ENCODE results near the gene SLC6A18. TPM values are rescaled to one million over a fixed set of nuclear protein-coding genes. Genes with fewer than 3 reads are reported as not detected.
"Not testable (repeated sequence)": the region's sequence is repeated elsewhere in the genome, so short reads cannot be mapped to it uniquely, and the experiment has no call there.

SLC6A18 gene
- total and polyA plus RNA-seq, 5 donors from 2014 or later: not detected

GRCh38 chr5:1261643-1262042 is 36.5 kb downstream of the SLC6A18 start:
- H3K9me3 ChIP-seq (ENCODE audit: control insufficient read depth in 2 of 2, low read length in 2 of 2): no peaks in the 10 kb centered on the region
- H3K27ac Mint-ChIP-seq: no peak overlapping the region
- no peaks in the 10 kb centered on the region for H3K27me3 Mint-ChIP-seq
- ATAC-seq (ENCODE audit: low read depth in 2 of 2) (no peak), DNase-seq (no peak)
- H3K27ac ChIP-seq (ENCODE audit: insufficient read depth, low read length, poor library complexity, severe bottlenecking): no peak overlapping the region
- peaks cover 0 to 3% (median 0%) of the 10 kb centered on the region in 7 donors for H3K9me3 Mint-ChIP-seq
- no peak overlapping the region for H3K4me3 Mint-ChIP-seq
- H3K36me3 ChIP-seq (ENCODE audit: control insufficient read depth, insufficient read depth, low read length): no peaks in the 10 kb centered on the region
- no peak overlapping the region for H3K4me3 ChIP-seq (ENCODE audit: low read depth, low read length)
- H3K4me1 Mint-ChIP-seq: no peaks in the 10 kb centered on the region
- H3K36me3 Mint-ChIP-seq: no peaks in the 10 kb centered on the region
- H3K4me1 ChIP-seq (ENCODE audit: control insufficient read depth, insufficient read depth, low read length, poor library complexity, severe bottlenecking): no peaks in the 10 kb centered on the region
- H3K27me3 ChIP-seq (ENCODE audit: control insufficient read depth, insufficient read depth, low read length): no peaks in the 10 kb centered on the region

- Histone ChIP-seq H3K9me3 (ENCODE audit: control insufficient read depth in 2 of 2, low read length in 2 of 2) (no peaks in the 10 kb centered on the region), H3K4me3 (ENCODE audit: low read depth, low read length) (no peak overlapping the region), H3K4me1 (ENCODE audit: control insufficient read depth, insufficient read depth, low read length, poor library complexity, severe bottlenecking) (no peaks in the 10 kb centered on the region), H3K36me3 (ENCODE audit: control insufficient read depth, insufficient read depth, low read length) (no peaks in the 10 kb centered on the region), H3K27me3 (ENCODE audit: control insufficient read depth, insufficient read depth, low read length) (no peaks in the 10 kb centered on the region), H3K27ac (ENCODE audit: insufficient read depth, low read length, poor library complexity, severe bottlenecking) (no peak overlapping the region)
- H3K36me3 Mint-ChIP-seq: no peaks in the 10 kb centered on the region
- DNase-seq: no peak
- peaks cover 0 to 3% (median 0%) of the 10 kb centered on the region in 7 donors for H3K9me3 Mint-ChIP-seq
- ATAC-seq (ENCODE audit: low read depth in 2 of 2): no peak
- H3K27me3 Mint-ChIP-seq: no peaks in the 10 kb centered on the region
- no peak overlapping the region for H3K4me3 Mint-ChIP-seq
- no peaks in the 10 kb centered on the region for H3K4me1 Mint-ChIP-seq
- H3K27ac Mint-ChIP-seq: peak overlapping the region in 2 of 3 donors; percentile 13 to 63
Measured at GRCh38 chr5:1262381-1262780, 37.2 kb downstream of the SLC6A18 start.

- DNase-seq (no peak), ATAC-seq (ENCODE audit: low read depth in 2 of 2) (no peak)
- Histone ChIP-seq H3K36me3 (ENCODE audit: control insufficient read depth, insufficient read depth, low read length) (no peaks in the 10 kb centered on the region), H3K27me3 (ENCODE audit: control insufficient read depth, insufficient read depth, low read length) (no peaks in the 10 kb centered on the region), H3K27ac (ENCODE audit: insufficient read depth, low read length, poor library complexity, severe bottlenecking) (no peak overlapping the region), H3K4me1 (ENCODE audit: control insufficient read depth, insufficient read depth, low read length, poor library complexity, severe bottlenecking) (peaks cover 6% of the 10 kb centered on the region), H3K4me3 (ENCODE audit: low read depth, low read length) (no peak overlapping the region), H3K9me3 (ENCODE audit: control insufficient read depth in 2 of 2, low read length in 2 of 2) (no peaks in the 10 kb centered on the region)
- H3K4me1 Mint-ChIP-seq: peaks cover 0 to 11% (median 5%) of the 10 kb centered on the region in 4 donors
- H3K27me3 Mint-ChIP-seq: no peaks in the 10 kb centered on the region
- no peak overlapping the region for H3K27ac Mint-ChIP-seq
- H3K36me3 Mint-ChIP-seq: no peaks in the 10 kb centered on the region
- peaks cover 0 to 3% (median 0%) of the 10 kb centered on the region in 7 donors for H3K9me3 Mint-ChIP-seq
- no peak overlapping the region for H3K4me3 Mint-ChIP-seq
Measured at GRCh38 chr5:1264211-1264610, 39.0 kb downstream of the SLC6A18 start.

GRCh38 chr5:1265026-1265425 is 39.8 kb downstream of the SLC6A18 start:
- no peaks in the 10 kb centered on the region for H3K27me3 Mint-ChIP-seq

GRCh38 chr5:1265461-1266455 is 40.6 kb downstream of the SLC6A18 start:
- H3K27ac ChIP-seq (ENCODE audit: insufficient read depth, low read length, poor library complexity, severe bottlenecking): no peak overlapping the region
- ATAC-seq (ENCODE audit: low read depth in 2 of 2): no peak
- no peak overlapping the region for H3K4me3 Mint-ChIP-seq

More at GRCh38 chr5:1265026-1265425, 39.8 kb downstream of the SLC6A18 start:
- Mint-ChIP-seq H3K36me3 (no peaks in the 10 kb centered on the region), H3K27ac (no peak overlapping the region), H3K9me3 (peaks cover 0 to 3% (median 0%) of the 10 kb centered on the region in 7 donors), H3K4me1 (peaks cover 0 to 11% (median 6%) of the 10 kb centered on the region in 4 donors), H3K4me3 (no peak overlapping the region)
- Histone ChIP-seq H3K36me3 (ENCODE audit: control insufficient read depth, insufficient read depth, low read length) (no peaks in the 10 kb centered on the region), H3K9me3 (ENCODE audit: control insufficient read depth in 2 of 2, low read length in 2 of 2) (no peaks in the 10 kb centered on the region), H3K4me1 (ENCODE audit: control insufficient read depth, insufficient read depth, low read length, poor library complexity, severe bottlenecking) (peaks cover 6% of the 10 kb centered on the region), H3K4me3 (ENCODE audit: low read depth, low read length) (no peak overlapping the region), H3K27me3 (ENCODE audit: control insufficient read depth, insufficient read depth, low read length) (no peaks in the 10 kb centered on the region), H3K27ac (ENCODE audit: insufficient read depth, low read length, poor library complexity, severe bottlenecking) (no peak overlapping the region)
- no peak for ATAC-seq (ENCODE audit: low read depth in 2 of 2)
- DNase-seq: no peak

GRCh38 chr5:1266791-1267190 is 41.6 kb downstream of the SLC6A18 start:
- H3K9me3 Mint-ChIP-seq: no peaks in the 10 kb centered on the region
- peaks cover 0 to 11% (median 6%) of the 10 kb centered on the region in 4 donors for H3K4me1 Mint-ChIP-seq
- H3K36me3 ChIP-seq (ENCODE audit: control insufficient read depth, insufficient read depth, low read length): no peaks in the 10 kb centered on the region
- H3K27ac Mint-ChIP-seq: no peak overlapping the region
- no peaks in the 10 kb centered on the region for H3K36me3 Mint-ChIP-seq
- no peak overlapping the region for H3K4me3 Mint-ChIP-seq
- H3K9me3 ChIP-seq (ENCODE audit: control insufficient read depth in 2 of 2, low read length in 2 of 2): no peaks in the 10 kb centered on the region
- H3K27me3 Mint-ChIP-seq: no peaks in the 10 kb centered on the region
- H3K27me3 ChIP-seq (ENCODE audit: control insufficient read depth, insufficient read depth, low read length): no peaks in the 10 kb centered on the region
- H3K27ac ChIP-seq (ENCODE audit: insufficient read depth, low read length, poor library complexity, severe bottlenecking): no peak overlapping the region
- no peak overlapping the region for H3K4me3 ChIP-seq (ENCODE audit: low read depth, low read length)
- H3K4me1 ChIP-seq (ENCODE audit: control insufficient read depth, insufficient read depth, low read length, poor library complexity, severe bottlenecking): peaks cover 6% of the 10 kb centered on the region
- ATAC-seq (ENCODE audit: low read depth in 2 of 2) (no peak), DNase-seq (no peak)

More at GRCh38 chr5:1265461-1266455, 40.6 kb downstream of the SLC6A18 start:
- no peak overlapping the region for H3K4me3 ChIP-seq (ENCODE audit: low read depth, low read length)
- Mint-ChIP-seq H3K27ac (no peak overlapping the region), H3K4me1 (peaks cover 0 to 11% (median 6%) of the 10 kb centered on the region in 4 donors), H3K27me3 (no peaks in the 10 kb centered on the region), H3K9me3 (peaks cover 0 to under 1% (median 0%) of the 10 kb centered on the region in 7 donors), H3K36me3 (no peaks in the 10 kb centered on the region)
- no peaks in the 10 kb centered on the region for H3K36me3 ChIP-seq (ENCODE audit: control insufficient read depth, insufficient read depth, low read length)
- peaks cover 6% of the 10 kb centered on the region for H3K4me1 ChIP-seq (ENCODE audit: control insufficient read depth, insufficient read depth, low read length, poor library complexity, severe bottlenecking)
- no peak for DNase-seq
- no peaks in the 10 kb centered on the region for H3K27me3 ChIP-seq (ENCODE audit: control insufficient read depth, insufficient read depth, low read length)
- H3K9me3 ChIP-seq (ENCODE audit: control insufficient read depth in 2 of 2, low read length in 2 of 2): no peaks in the 10 kb centered on the region

- not testable (repeated sequence) for H3K36me3 ChIP-seq (ENCODE audit: control insufficient read depth, insufficient read depth, low read length); ATAC-seq (ENCODE audit: low read depth in 2 of 2); H3K4me3 ChIP-seq (ENCODE audit: low read depth, low read length); DNase-seq; H3K27me3 ChIP-seq (ENCODE audit: control insufficient read depth, insufficient read depth, low read length); H3K9me3 Mint-ChIP-seq; H3K27ac ChIP-seq (ENCODE audit: insufficient read depth, low read length, poor library complexity, severe bottlenecking); H3K27me3 Mint-ChIP-seq; H3K4me3 Mint-ChIP-seq; H3K4me1 ChIP-seq (ENCODE audit: control insufficient read depth, insufficient read depth, low read length, poor library complexity, severe bottlenecking); H3K9me3 ChIP-seq (ENCODE audit: control insufficient read depth in 2 of 2, low read length in 2 of 2); H3K27ac Mint-ChIP-seq; H3K36me3 Mint-ChIP-seq
- peaks cover 0 to 11% (median 6%) of the 10 kb centered on the region in 4 donors for H3K4me1 Mint-ChIP-seq
Measured at GRCh38 chr5:1267464-1267863, 42.3 kb downstream of the SLC6A18 start.
